Measurements from ENCODE around the gene PPP1CA. TPM values are rescaled to one million over a fixed set of nuclear protein-coding genes. Genes with fewer than 3 reads are reported as not detected.

PPP1CA gene
- total RNA-seq, 1 experiment from 2014 or later = 384 TPM

GRCh38 chr11:67370351-67371076 is 31.1 kb downstream of the PPP1CA start:
- Mint-ChIP-seq H3K36me3 (ENCODE audit: insufficient read depth, unreplicated experiment) (peaks cover 8% of the 10 kb centered on the region), H3K27ac (ENCODE audit: unreplicated experiment) (no peak overlapping the region), H3K4me1 (ENCODE audit: low read depth, unreplicated experiment) (no peaks in the 10 kb centered on the region), H3K4me3 (ENCODE audit: unreplicated experiment) (no peak overlapping the region), H3K27me3 (ENCODE audit: insufficient read depth, unreplicated experiment) (no peaks in the 10 kb centered on the region), H3K9me3 (ENCODE audit: unreplicated experiment) (no peaks in the 10 kb centered on the region)
- H3K36me3 ChIP-seq (ENCODE audit: control insufficient read depth, insufficient read depth, low read length) = no peaks in the 10 kb centered on the region
- no TSS peak for BruUV-seq (replicated peaks)
- ChIA-PET CTCF (interaction anchor here (0.6 to 21.4 kb wide), 7 partner anchors 11 to 886 kb away, joined by 3 to 775 read pairs (median 4); partner anchors contain the start of genes POLD4 and RAD9A), POLR2A (no interaction called here)
- peaks cover 21% of the 10 kb centered on the region for H3K4me1 ChIP-seq
- DNase-seq = no peak
- intact Hi-C loops (cut with micrococcal nuclease; ENCODE audit: unreplicated experiment) = no loop called here
- H3K9me3 ChIP-seq = no peaks in the 10 kb centered on the region
- TF ChIP-seq CTCF (IDR thresholded peaks at IDR 0.05; ENCODE audit: insufficient read depth in 1 of 2, low read depth in 1 of 2, low read length in 1 of 2, severe bottlenecking in 1 of 2, unreplicated experiment in 1 of 2) = no peak
- no peak overlapping the region for H3K4me3 ChIP-seq (ENCODE audit: low read depth, low read length)
- no peaks in the 10 kb centered on the region for H3K27me3 ChIP-seq (replicated peaks; ENCODE audit: control insufficient read depth, insufficient read depth, low read length)

- TF ChIP-seq CTCF (IDR thresholded peaks at IDR 0.05; ENCODE audit: insufficient read depth in 1 of 2, low read depth in 1 of 2, low read length in 1 of 2, severe bottlenecking in 1 of 2, unreplicated experiment in 1 of 2) = no peak
- no peak overlapping the region for H3K4me3 ChIP-seq (ENCODE audit: low read depth, low read length)
- DNase-seq = no peak
- no peaks in the 10 kb centered on the region for H3K27me3 ChIP-seq (replicated peaks; ENCODE audit: control insufficient read depth, insufficient read depth, low read length)
- CTCF ChIA-PET = interaction anchor here (0.6 to 21.4 kb wide), 8 partner anchors 13 to 1092 kb away, joined by 3 to 775 read pairs (median 4); partner anchors contain the start of gene POLD4
- peaks cover 18% of the 10 kb centered on the region for H3K4me1 ChIP-seq
- no TSS peak for BruUV-seq (replicated peaks)
- intact Hi-C loops (cut with micrococcal nuclease; ENCODE audit: unreplicated experiment) = no loop called here
- Mint-ChIP-seq H3K27ac (ENCODE audit: unreplicated experiment) (no peak overlapping the region), H3K9me3 (ENCODE audit: unreplicated experiment) (no peaks in the 10 kb centered on the region), H3K27me3 (ENCODE audit: insufficient read depth, unreplicated experiment) (no peaks in the 10 kb centered on the region), H3K4me1 (ENCODE audit: low read depth, unreplicated experiment) (no peaks in the 10 kb centered on the region), H3K36me3 (ENCODE audit: insufficient read depth, unreplicated experiment) (peaks cover 8% of the 10 kb centered on the region), H3K4me3 (ENCODE audit: unreplicated experiment) (no peak overlapping the region)
- no peaks in the 10 kb centered on the region for H3K36me3 ChIP-seq (ENCODE audit: control insufficient read depth, insufficient read depth, low read length)
- POLR2A ChIA-PET = no interaction called here
- H3K9me3 ChIP-seq = no peaks in the 10 kb centered on the region
These were observed 31.8 kb downstream of the PPP1CA start for GRCh38 chr11:67369801-67370284.

- H3K4me1 ChIP-seq = peaks cover 13% of the 10 kb centered on the region
- CTCF ChIA-PET = interaction anchor here (0.6 to 21.4 kb wide), 6 partner anchors 12 to 1093 kb away, joined by 3 to 775 read pairs (median 3); partner anchors contain the start of gene POLD4
- no peaks in the 10 kb centered on the region for H3K36me3 ChIP-seq (ENCODE audit: control insufficient read depth, insufficient read depth, low read length)
- H3K4me3 ChIP-seq (ENCODE audit: low read depth, low read length) = no peak overlapping the region
- BruUV-seq (replicated peaks) = no TSS peak
- H3K9me3 ChIP-seq = no peaks in the 10 kb centered on the region
- H3K4me1 Mint-ChIP-seq (ENCODE audit: low read depth, unreplicated experiment) = no peaks in the 10 kb centered on the region
- H3K4me3 Mint-ChIP-seq (ENCODE audit: unreplicated experiment) = no peak overlapping the region
- H3K36me3 Mint-ChIP-seq (ENCODE audit: insufficient read depth, unreplicated experiment) = peaks cover 8% of the 10 kb centered on the region
- H3K27me3 Mint-ChIP-seq (ENCODE audit: insufficient read depth, unreplicated experiment) = no peaks in the 10 kb centered on the region
- POLR2A ChIA-PET = no interaction called here
- TF ChIP-seq CTCF (IDR thresholded peaks at IDR 0.05; ENCODE audit: insufficient read depth in 1 of 2, low read depth in 1 of 2, low read length in 1 of 2, severe bottlenecking in 1 of 2, unreplicated experiment in 1 of 2) = no peak
- H3K27ac Mint-ChIP-seq (ENCODE audit: unreplicated experiment) = no peak overlapping the region
- no peak for DNase-seq
- H3K9me3 Mint-ChIP-seq (ENCODE audit: unreplicated experiment) = no peaks in the 10 kb centered on the region
- intact Hi-C loops (cut with micrococcal nuclease; ENCODE audit: unreplicated experiment) = no loop called here
- H3K27me3 ChIP-seq (replicated peaks; ENCODE audit: control insufficient read depth, insufficient read depth, low read length) = no peaks in the 10 kb centered on the region
These were observed 32.4 kb downstream of the PPP1CA start for GRCh38 chr11:67369275-67369674.

All from Caco-2 (cell line).